Neuronal stem cell (in vitro differentiated cells): ENCODE data around the gene TAMM41.

Source experiments
- DNase-seq: peaks from one replicate; pipeline ENCODE4 v3.0.0-alpha.2; 2013; ENCODE audit warnings: low spot score
- H2AFZ ChIP-seq: one replicate; pipeline ENCODE4 v1.6.1; 2013; ENCODE audit warnings: mild to moderate bottlenecking, low read length, inconsistent platforms
- H2AK5ac ChIP-seq: 2 replicates; pipeline ENCODE4 v1.6.1; 2013; ENCODE audit warnings: low read depth, mild to moderate bottlenecking, inconsistent platforms, low read length, moderate library complexity, mixed read lengths
- H2BK120ac ChIP-seq: 2 replicates; pipeline ENCODE4 v1.6.1; 2013; ENCODE audit warnings: low read depth, mild to moderate bottlenecking, inconsistent platforms, low read length, moderate library complexity, mixed read lengths
- H2BK12ac ChIP-seq: one replicate; pipeline ENCODE4 v1.6.1; 2013; ENCODE audit warnings: low read length, inconsistent platforms
- H2BK15ac ChIP-seq: 2 replicates; pipeline ENCODE4 v1.6.1; 2013; ENCODE audit warnings: mild to moderate bottlenecking, low read length, inconsistent platforms, mixed read lengths
- H2BK5ac ChIP-seq: one replicate; pipeline ENCODE4 v1.6.1; 2013; ENCODE audit warnings: inconsistent platforms, mild to moderate bottlenecking, low read length, moderate library complexity
- H3K14ac ChIP-seq: one replicate; pipeline ENCODE4 v1.6.1; 2013; ENCODE audit warnings: low read length, inconsistent platforms
- H3K18ac ChIP-seq: 2 replicates; pipeline ENCODE4 v1.6.1; 2013; ENCODE audit warnings: low read length, inconsistent platforms
- H3K23ac ChIP-seq: 2 replicates; pipeline ENCODE4 v1.6.1; 2013; ENCODE audit warnings: low read depth, mild to moderate bottlenecking, mixed read lengths, low read length, inconsistent platforms; ENCODE audit not compliant: poor library complexity
- H3K27ac ChIP-seq: replicated peaks from 3 replicates; pipeline ENCODE4 v1.5.1; 2013; ENCODE audit warnings: low read length, inconsistent platforms
- H3K27me3 ChIP-seq, 3 experiments: 2 replicates each; pipeline ENCODE4 v1.6.1; 2013; ENCODE audit warnings: low read length in 3 of 3, mild to moderate bottlenecking in 2 of 3, inconsistent platforms in 1 of 3, low read depth in 1 of 3, mixed read lengths in 1 of 3, moderate library complexity in 1 of 3; ENCODE audit not compliant: control insufficient read depth in 3 of 3, insufficient read depth in 3 of 3
- H3K36me3 ChIP-seq, 2 donors: replicated peaks in 1 of 2; 2 replicates each; pipeline ENCODE4 v1.6.1; 2013; ENCODE audit warnings: low read length in 2 of 2; ENCODE audit not compliant: control insufficient read depth in 2 of 2, insufficient read depth in 2 of 2
- H3K4ac ChIP-seq: 2 replicates; pipeline ENCODE4 v1.6.1; 2013; ENCODE audit warnings: inconsistent platforms, mild to moderate bottlenecking, low read length, moderate library complexity
- H3K4me1 ChIP-seq, 2 donors: 1 replicate in 1 of 2; 2 replicates in 1 of 2; pipeline ENCODE4 v1.6.1; 2013; ENCODE audit warnings: low read length in 2 of 2, low read depth in 1 of 2; ENCODE audit not compliant: control insufficient read depth in 2 of 2, insufficient read depth in 1 of 2
- H3K4me2 ChIP-seq: one replicate; pipeline ENCODE4 v1.6.1; 2013; ENCODE audit warnings: mild to moderate bottlenecking, low read length, inconsistent platforms; ENCODE audit not compliant: insufficient read depth, poor library complexity, severe bottlenecking
- H3K4me3 ChIP-seq, 2 donors: 2 replicates each; pipeline ENCODE4 v1.5.1; 2013; ENCODE audit warnings: low read length in 2 of 2, mild to moderate bottlenecking in 2 of 2, inconsistent platforms in 1 of 2, moderate library complexity in 1 of 2
- H3K79me1 ChIP-seq: one replicate; pipeline ENCODE4 v1.6.1; 2013; ENCODE audit warnings: low read depth, mild to moderate bottlenecking, inconsistent platforms, low read length, moderate library complexity
- H3K9ac ChIP-seq: one replicate; pipeline ENCODE4 v1.6.1; 2013; ENCODE audit warnings: mild to moderate bottlenecking, low read depth, low read length, inconsistent platforms; ENCODE audit not compliant: poor library complexity
- H3K9me3 ChIP-seq, 2 donors: replicated peaks in 1 of 2; 2 replicates each; pipeline versions ENCODE3 to v1.6.1; 2013; ENCODE audit warnings: low read length in 2 of 2, mild to moderate bottlenecking in 2 of 2, inconsistent platforms in 1 of 2, low read depth in 1 of 2, mixed read lengths in 1 of 2, moderate library complexity in 1 of 2; ENCODE audit not compliant: control insufficient read depth in 2 of 2, insufficient read depth in 1 of 2
- H4K8ac ChIP-seq: one replicate; pipeline ENCODE4 v1.6.1; 2013; ENCODE audit warnings: low read depth, mild to moderate bottlenecking, inconsistent platforms, low read length, moderate library complexity
- H4K91ac ChIP-seq: one replicate; pipeline ENCODE4 v1.6.1; 2013; ENCODE audit warnings: low read length, low read depth, mild to moderate bottlenecking, inconsistent platforms; ENCODE audit not compliant: poor library complexity
- WGBS, 2 donors: extraction: QIAGEN DNeasy Blood & Tissue Kit; methylation state at CpG; one replicate each; pipeline ENCODE4 v1.1.7; 2013; ENCODE audit warnings: missing lambda C conversion rate in 2 of 2, mixed read lengths in 1 of 2; ENCODE audit not compliant: insufficient read length in 2 of 2, insufficient replicate concordance in 1 of 2; ENCODE audit errors: extremely low coverage in 2 of 2; 5-methylcytosine and 5-hydroxymethylcytosine counted together

The TAMM41 gene

GRCh38 chr3:11815111-11815510 is 31.6 kb downstream of the TAMM41 start:
- no peak overlapping the region for H3K4ac ChIP-seq
- H3K23ac ChIP-seq = no peak overlapping the region
- H3K18ac ChIP-seq = no peak overlapping the region
- no peak overlapping the region for H3K9ac ChIP-seq
- H3K27ac ChIP-seq = no peak overlapping the region
- H3K4me2 ChIP-seq = no peak overlapping the region
- DNase-seq = no peak
- no peak overlapping the region for H3K4me3 ChIP-seq
- no peak overlapping the region for H2BK12ac ChIP-seq
- H2AK5ac ChIP-seq = no peak overlapping the region
- H2BK5ac ChIP-seq = no peak overlapping the region
- peaks cover 3 to 78% of the 10 kb centered on the region in 2 donors for H3K36me3 ChIP-seq
- H2BK15ac ChIP-seq = no peak overlapping the region
- H2BK120ac ChIP-seq = no peak overlapping the region
- H3K9me3 ChIP-seq = no peaks in the 10 kb centered on the region
- no peak overlapping the region for H2AFZ ChIP-seq
- no CpG with 5 or more reads among the region's 4 CpGs for whole genome bisulfite sequencing, 2 donors
- H3K14ac ChIP-seq = no peak overlapping the region
- no peaks in the 10 kb centered on the region for H3K4me1 ChIP-seq
- no peak overlapping the region for H4K91ac ChIP-seq
- H3K27me3 ChIP-seq = no peaks in the 10 kb centered on the region
- H3K79me1 ChIP-seq = no peaks in the 10 kb centered on the region
- H4K8ac ChIP-seq = no peak overlapping the region

DNA sequence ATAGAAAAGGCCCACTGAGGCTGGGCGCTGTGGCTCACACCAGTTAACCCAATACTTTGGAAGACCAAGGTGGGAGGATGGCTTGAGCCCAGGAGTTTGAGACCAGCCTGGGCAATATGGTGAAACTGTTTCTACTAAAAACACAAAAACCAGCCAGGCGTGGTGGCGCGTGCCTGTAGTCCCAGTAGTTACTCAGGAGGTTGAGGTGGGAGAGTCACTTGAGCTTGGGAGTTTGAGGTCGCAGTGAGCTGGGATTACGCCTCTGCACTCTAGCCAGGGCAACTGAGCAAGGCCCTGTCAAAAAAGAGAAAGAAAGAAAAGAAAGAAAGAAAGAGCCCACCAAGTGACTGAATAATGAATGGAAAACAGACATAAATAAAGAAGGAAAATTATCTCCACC is 32.0 kb downstream of the TAMM41 start:
- Histone ChIP-seq H3K4me2 (no peak overlapping the region), H3K18ac (no peak overlapping the region), H2BK15ac (no peak overlapping the region), H3K9me3 (no peaks in the 10 kb centered on the region), H2AFZ (no peak overlapping the region), H2BK120ac (no peak overlapping the region), H3K27ac (no peak overlapping the region), H3K4me3 (no peak overlapping the region), H3K14ac (no peak overlapping the region), H2BK12ac (no peak overlapping the region), H3K4ac (no peak overlapping the region), H2BK5ac (no peak overlapping the region), H3K23ac (no peak overlapping the region), H3K79me1 (no peaks in the 10 kb centered on the region), H3K27me3 (no peaks in the 10 kb centered on the region), H4K8ac (no peak overlapping the region), H3K36me3 (peaks cover 3 to 78% of the 10 kb centered on the region in 2 donors), H3K4me1 (no peaks in the 10 kb centered on the region), H3K9ac (no peak overlapping the region), H2AK5ac (no peak overlapping the region), H4K91ac (no peak overlapping the region)
- DNase-seq = no peak
- no CpG with 5 or more reads among the region's 6 CpGs for WGBS, 2 donors

DNA sequence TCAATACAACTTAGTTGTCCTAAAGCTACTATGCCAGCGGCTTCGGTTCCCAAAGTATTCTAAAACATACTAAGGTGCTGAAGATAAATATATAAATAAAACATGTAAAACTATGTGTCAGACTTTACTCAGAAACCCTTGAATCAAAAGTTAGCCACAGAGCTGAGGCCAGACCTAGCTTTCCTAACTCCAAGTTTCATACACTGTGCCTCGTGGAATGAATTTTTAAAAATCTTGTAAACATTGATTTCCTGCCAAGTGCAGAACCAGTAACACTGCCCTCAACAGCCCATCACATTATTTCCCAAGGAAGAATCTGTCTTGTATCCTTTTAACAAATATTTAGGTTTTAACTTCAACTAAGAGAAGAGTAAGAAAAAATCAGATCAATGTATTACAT is 36.4 kb downstream of the TAMM41 start:
- no peaks in the 10 kb centered on the region for H3K4me1 ChIP-seq
- H2BK5ac ChIP-seq = no peak overlapping the region
- H3K18ac ChIP-seq = no peak overlapping the region
- DNase-seq = no peak
- no peaks in the 10 kb centered on the region for H3K9me3 ChIP-seq
- no peak overlapping the region for H2BK120ac ChIP-seq
- no peak overlapping the region for H3K4ac ChIP-seq
- no peak overlapping the region for H4K8ac ChIP-seq
- no peak overlapping the region for H4K91ac ChIP-seq
- H3K79me1 ChIP-seq = no peaks in the 10 kb centered on the region
- H3K27me3 ChIP-seq = no peaks in the 10 kb centered on the region
- H3K36me3 ChIP-seq = peaks cover 13 to 86% of the 10 kb centered on the region in 2 donors
- no peak overlapping the region for H3K9ac ChIP-seq
- H3K27ac ChIP-seq = no peak overlapping the region
- H3K4me3 ChIP-seq = no peak overlapping the region
- no peak overlapping the region for H2BK15ac ChIP-seq
- no CpG with 5 or more reads among the region's 3 CpGs for WGBS, 2 donors
- H3K14ac ChIP-seq = no peak overlapping the region
- no peak overlapping the region for H3K4me2 ChIP-seq
- no peak overlapping the region for H2AFZ ChIP-seq
- no peak overlapping the region for H2AK5ac ChIP-seq
- no peak overlapping the region for H3K23ac ChIP-seq
- H2BK12ac ChIP-seq = no peak overlapping the region

- H3K27ac ChIP-seq = no peak overlapping the region
- H3K4me1 ChIP-seq = no peaks in the 10 kb centered on the region
- H3K9me3 ChIP-seq = peaks cover 0 to under 1% of the 10 kb centered on the region in 2 donors
- no peak overlapping the region for H4K8ac ChIP-seq
- H2AK5ac ChIP-seq = no peak overlapping the region
- no peaks in the 10 kb centered on the region for H3K79me1 ChIP-seq
- peaks cover 11 to 81% of the 10 kb centered on the region in 2 donors for H3K36me3 ChIP-seq
- no peak overlapping the region for H3K4me3 ChIP-seq
- H3K23ac ChIP-seq = no peak overlapping the region
- no peak for DNase-seq
- no CpG with 5 or more reads among the region's 9 CpGs for WGBS, 2 donors
- H2AFZ ChIP-seq = no peak overlapping the region
- no peak overlapping the region for H4K91ac ChIP-seq
- no peak overlapping the region for H3K4ac ChIP-seq
- no peak overlapping the region for H2BK5ac ChIP-seq
- H3K9ac ChIP-seq = no peak overlapping the region
- no peak overlapping the region for H3K14ac ChIP-seq
- no peak overlapping the region for H2BK12ac ChIP-seq
- no peak overlapping the region for H2BK15ac ChIP-seq
- no peak overlapping the region for H2BK120ac ChIP-seq
- H3K4me2 ChIP-seq = no peak overlapping the region
- no peaks in the 10 kb centered on the region for H3K27me3 ChIP-seq
- no peak overlapping the region for H3K18ac ChIP-seq
Measured at GRCh38 chr3:11808231-11808630, 38.5 kb downstream of the TAMM41 start.
